Inflammatory macrophage (primary cell): Measurements from ENCODE around the gene PCIF1.

Source experiments
- DNase-seq, 2 donors: peaks; one replicate each; pipeline ENCODE4 v3.0.0-alpha.2; 2020 to 2022

The PCIF1 gene

GRCh38 chr20:45997187-45997586 is 62.7 kb downstream of the PCIF1 start:
- DNase-seq: no peak
